HepG2 (cell line): ENCODE data around the gene P4HTM.

ENCODE experiments used
- FIP1L1 ChIP-seq: fragments of 200-400 bp; formaldehyde crosslinking; IDR thresholded peaks from 2 replicates; pipeline ENCODE4 v1.6.1; 2018; ENCODE audit warnings: low read depth, mild to moderate bottlenecking, low read length, moderate library complexity, borderline replicate concordance; ENCODE audit not compliant: insufficient read depth
- MEIS2 ChIP-seq: sonication (generic); formaldehyde crosslinking; IDR thresholded peaks from 2 replicates; pipeline ENCODE4 v1.9.0; 2021; ENCODE audit warnings: mild to moderate bottlenecking, missing genetic modification reagents
- MXD4 ChIP-seq: IDR thresholded peaks from 2 replicates; pipeline ENCODE4 v1.6.1; 2016; ENCODE audit warnings: mild to moderate bottlenecking, missing biosample characterization, missing genetic modification reagents
- NCOR1 ChIP-seq: fragments of 200-600 bp; sonication (generic); IDR thresholded peaks from 2 replicates; pipeline ENCODE4 v1.7.0; 2017; ENCODE audit warnings: antibody characterized with exemption, low read length, borderline replicate concordance
- SALL2 ChIP-seq: sonication (generic); formaldehyde crosslinking; IDR thresholded peaks from 2 replicates; pipeline ENCODE4 v1.8.1; 2023; ENCODE audit warnings: mild to moderate bottlenecking, missing genetic modification reagents, inconsistent platforms

GRCh38 chr3:49024449-49024848 lies 34.4 kb downstream of the P4HTM start:
- TF ChIP-seq MXD4 (no peak), NCOR1 (no peak), SALL2 (CRISPR knock-in tag) (no peak), MEIS2 (no peak), FIP1L1 (no peak)
